Inflammatory macrophage (primary cell): ENCODE results near the gene RFC5.
"Not testable (repeated sequence)": the region's sequence is repeated elsewhere in the genome, so short reads cannot be mapped to it uniquely, and the experiment has no call there.

Source experiments
- DNase-seq, 2 donors: peaks; one replicate each; pipeline ENCODE4 v3.0.0-alpha.2; 2020 to 2022
- total RNA-seq, 18 experiments: gene quantifications; one replicate each; lab custom pipeline; 2026; ENCODE audit warnings: mixed read lengths in 6 of 18, inconsistent platforms in 2 of 18; lab: John Stamatoyannopoulos, UW

The RFC5 gene
- total RNA-seq: 3.2 to 23.0 (median 15.4) reads per million in 18 experiments

GRCh38 chr12:118016424-118017264 is at the start of gene RFC5:
Gene RFC5, plus strand, starts transcription at chr12:118016703. Its CDS starts 125 bp downstream, at chr12:118016828.
- peak; percentile 98 to 99 for DNase-seq

DNA sequence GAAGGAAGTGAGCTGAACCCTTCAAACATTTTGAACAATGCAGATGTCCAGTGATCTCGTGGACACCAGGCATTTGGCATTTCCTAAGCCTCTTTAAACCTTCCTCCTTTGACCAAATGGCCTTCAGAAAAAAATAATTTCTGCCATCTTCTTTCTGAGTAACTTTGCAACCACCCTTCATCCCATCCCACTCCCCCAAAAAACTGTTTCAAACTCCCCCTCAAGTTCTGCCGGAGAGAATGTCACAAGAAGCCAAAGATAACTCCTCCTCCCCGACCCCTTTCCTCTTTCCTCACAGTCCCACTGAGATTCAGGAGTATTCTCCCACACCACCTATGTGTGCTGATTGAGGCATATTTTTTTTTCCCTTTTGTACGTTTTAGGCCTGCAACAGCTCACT is 49.5 kb upstream of the RFC5 start:
- DNase-seq: no peak

DNA sequence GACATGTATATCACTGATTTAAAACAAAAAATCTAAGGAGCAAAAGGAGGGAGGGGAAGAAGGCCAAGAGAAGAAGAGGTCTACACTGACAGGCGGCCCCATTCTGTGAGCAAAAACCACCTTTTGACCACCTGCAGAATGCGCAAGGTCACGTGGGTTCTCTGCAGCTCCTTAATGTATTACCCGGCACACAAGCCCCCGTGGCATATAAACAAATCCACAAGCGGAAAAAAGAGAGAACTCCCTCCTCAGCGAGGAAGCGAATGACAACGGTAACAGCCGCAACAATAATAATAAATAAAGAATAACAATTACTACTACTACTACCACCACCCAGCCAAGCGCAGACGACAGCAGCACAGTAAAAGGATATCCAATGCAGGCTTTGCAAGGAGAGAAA is 49.0 kb upstream of the RFC5 start:
- DNase-seq: no peak

- no peak for DNase-seq
Measured at GRCh38 chr12:117968151-117968789, 48.2 kb upstream of the RFC5 start.

- no peak for DNase-seq
Measured at GRCh38 chr12:117968826-117969659, 47.5 kb upstream of the RFC5 start, which contains the start of gene KSR2. Gene KSR2, minus strand, starts transcription at chr12:117968990. Its CDS starts 735 bp downstream, at chr12:117968255.

GRCh38 chr12:117970334-117970733 is 46.2 kb upstream of the RFC5 start:
- no peak for DNase-seq

DNA sequence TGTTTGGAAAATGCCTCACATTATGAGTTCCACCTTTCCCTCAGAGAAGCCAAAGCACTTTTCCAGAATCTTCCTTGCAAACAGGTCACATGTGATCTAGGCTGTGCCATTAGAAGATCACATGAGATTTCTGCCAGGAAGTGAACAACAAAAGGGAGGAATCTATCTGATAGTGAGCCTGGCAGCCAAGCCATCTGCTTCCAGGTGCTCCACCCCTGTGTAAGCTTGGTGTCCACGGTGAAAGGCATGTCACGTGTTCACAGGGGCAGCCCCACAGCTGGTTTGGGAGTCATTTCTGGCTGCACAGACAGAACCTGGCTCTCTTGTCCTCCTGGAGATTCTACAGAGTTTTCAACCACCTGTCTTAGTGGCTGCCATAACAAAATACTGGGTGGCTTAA is 44.2 kb upstream of the RFC5 start:
- DNase-seq: no peak

DNA sequence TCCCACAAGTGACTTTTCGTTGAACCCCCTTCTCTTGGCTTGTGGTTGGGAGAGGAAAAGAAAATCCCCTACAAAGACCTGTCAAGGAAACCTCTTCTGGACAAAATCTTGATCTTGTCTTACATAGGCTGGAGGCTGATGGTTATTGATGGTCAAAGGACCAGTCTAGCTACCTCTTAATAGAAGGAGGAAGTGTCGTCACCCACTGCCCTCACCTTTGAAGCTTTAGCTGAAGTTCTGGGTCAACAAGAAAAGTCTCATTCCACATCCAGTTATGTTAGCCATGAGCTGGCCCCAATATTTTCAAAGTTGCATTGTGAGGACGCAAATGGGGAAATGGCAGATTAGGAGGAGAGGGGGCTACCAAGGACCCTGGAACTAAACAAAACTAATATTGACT is 41.5 kb upstream of the RFC5 start:
- no peak for DNase-seq

- no peak for DNase-seq
Measured at GRCh38 chr12:117977373-117977772, 39.1 kb upstream of the RFC5 start.

- DNase-seq: no peak
Measured at GRCh38 chr12:117980616-117981015, 35.9 kb upstream of the RFC5 start.

GRCh38 chr12:117981267-117981666 is 35.2 kb upstream of the RFC5 start:
- DNase-seq: no peak

GRCh38 chr12:117985182-117985581 is 31.3 kb upstream of the RFC5 start:
- no peak for DNase-seq

GRCh38 chr12:117986705-117987469 is 29.6 kb upstream of the RFC5 start:
- peak in 1 of 2 donors; percentile 3 for DNase-seq

- no peak for DNase-seq
Measured at GRCh38 chr12:117994551-117995438, 21.7 kb upstream of the RFC5 start.

DNA sequence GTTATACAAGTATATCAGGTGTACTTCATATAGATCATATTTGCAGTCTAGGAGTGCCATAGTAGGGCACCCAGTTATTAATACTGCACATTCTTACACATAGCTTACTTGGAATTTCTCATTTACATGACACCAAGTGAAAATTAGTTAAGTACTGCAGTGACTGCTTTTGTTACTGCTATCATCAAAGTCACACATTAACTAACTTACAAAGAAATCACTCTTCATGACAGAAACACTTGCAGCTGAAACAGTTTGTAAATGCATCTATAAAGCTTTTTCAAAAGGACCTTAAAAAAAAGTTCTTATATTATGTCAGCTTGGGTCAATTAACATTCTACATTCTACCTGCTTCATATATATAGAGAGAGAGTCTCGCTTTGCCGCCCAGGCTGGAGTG is 17.8 kb upstream of the RFC5 start:
- DNase-seq: no peak

GRCh38 chr12:117999806-118000205 is 16.7 kb upstream of the RFC5 start:
- DNase-seq: not testable (repeated sequence)

GRCh38 chr12:118010903-118011302 is 5.6 kb upstream of the RFC5 start:
- no peak for DNase-seq

DNA sequence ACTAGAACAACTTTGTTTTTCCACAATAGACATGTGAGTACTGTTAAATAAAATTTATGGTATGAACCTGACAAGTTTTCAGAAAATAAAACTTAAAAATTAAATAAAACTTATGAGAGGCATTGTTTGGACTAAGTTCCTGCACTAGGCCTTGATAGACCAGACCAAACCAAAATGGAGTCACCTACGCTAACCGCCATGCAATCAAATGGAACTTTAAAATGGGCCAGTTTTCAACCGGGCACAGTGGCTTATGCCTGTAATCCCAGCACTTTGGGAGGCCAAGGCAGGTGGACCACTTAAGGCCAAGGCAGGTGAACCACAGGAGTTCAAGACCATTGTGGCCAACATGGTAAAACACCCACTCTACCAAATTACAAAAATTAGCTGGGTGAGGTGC is 5.1 kb upstream of the RFC5 start:
- no peak for DNase-seq

- DNase-seq: no peak
Measured at GRCh38 chr12:118011961-118012360, 4.5 kb upstream of the RFC5 start.

DNA sequence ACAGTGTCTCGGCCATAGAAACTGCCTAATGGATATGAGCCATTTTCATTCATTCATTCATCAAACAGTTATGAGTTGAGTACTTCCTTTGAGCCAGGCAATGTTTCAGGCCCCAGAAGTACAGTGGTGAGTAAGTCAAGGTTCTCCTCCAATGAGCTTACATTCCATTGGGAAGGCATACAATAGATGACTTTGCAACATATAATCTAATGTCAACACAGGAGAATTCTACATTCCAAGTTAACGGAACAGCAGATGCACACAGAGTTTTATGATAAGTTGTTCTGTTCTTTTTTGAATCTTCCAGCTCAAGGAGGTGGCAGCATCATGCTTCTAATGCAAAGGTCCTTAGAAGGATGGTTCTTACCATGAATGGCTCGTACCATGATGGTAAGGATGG is 3.2 kb upstream of the RFC5 start:
- no peak for DNase-seq

DNA sequence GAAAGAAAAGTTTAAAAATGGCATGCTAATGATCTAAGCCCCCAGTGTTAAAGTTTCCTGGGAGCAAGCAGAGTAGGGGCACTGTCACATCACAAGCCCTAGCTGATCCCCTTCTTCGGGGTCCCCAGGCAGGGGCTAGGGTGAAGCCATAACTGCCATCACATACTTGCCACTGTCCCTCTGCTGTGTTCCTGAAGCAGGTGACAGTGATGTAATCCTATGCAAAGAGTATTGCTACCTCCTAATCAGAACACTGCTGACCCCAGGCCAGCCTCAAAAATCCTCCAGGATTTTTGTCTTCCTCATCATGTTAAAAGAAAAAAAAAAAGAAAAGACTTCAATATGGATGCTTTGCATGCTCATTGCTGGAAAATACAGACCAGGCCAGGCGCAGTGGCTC is 1.2 kb upstream of the RFC5 start:
- DNase-seq: no peak
